Measurements from ENCODE around the gene SUOX.

GRCh38 chr12:55985341-55985740, 11.7 kb upstream of the SUOX start:
- TF ChIP-seq CTCF (IDR thresholded peaks at IDR 0.05 in 8 of 11, conservative IDR thresholded peaks at IDR 0.05 in 3 of 11) (no peak), POLR2A (IDR thresholded peaks at IDR 0.05) (no peak)
